Left lung (tissue), 10 donors: ENCODE data around the gene LRRC25. TPM values are rescaled to one million over a fixed set of nuclear protein-coding genes. Genes with fewer than 3 reads are reported as not detected.
"Not testable (repeated sequence)": the region's sequence is repeated elsewhere in the genome, so short reads cannot be mapped to it uniquely, and the experiment has no call there.

Experiments used
- ATAC-seq: fragments of 200-7000 bp; cut with Tn5 transposase; one replicate; pipeline ENCODE4 v1.9.1; 2020; ENCODE audit warnings: moderate library complexity
- DNase-seq, 4 donors: peaks; one replicate each; pipeline ENCODE4 v3.0.0-alpha.2; 2013 to 2020
- H3K27ac ChIP-seq, 2 donors: fragments of 200-600 bp; sonication (generic) in 1 of 2; one replicate each; pipeline versions ENCODE4 v1.5.0 to v1.8.0; 2020 to 2021
- H3K27me3 ChIP-seq, 2 donors: fragments of 200-600 bp; sonication (generic) in 1 of 2; one replicate each; pipeline versions ENCODE4 v1.5.0 to v1.8.0; 2020 to 2021
- H3K36me3 ChIP-seq, 2 donors: fragments of 200-600 bp; sonication (generic) in 1 of 2; one replicate each; pipeline versions ENCODE4 v1.5.0 to v1.8.0; 2020 to 2021
- H3K4me1 ChIP-seq, 2 donors: fragments of 200-600 bp; one replicate each; pipeline ENCODE4 v1.8.0; 2021
- H3K4me3 ChIP-seq, 2 donors: fragments of 200-600 bp; sonication (generic) in 1 of 2; one replicate each; pipeline versions ENCODE4 v1.5.0 to v1.8.0; 2020 to 2021; ENCODE audit warnings: mild to moderate bottlenecking in 1 of 2
- H3K9me3 ChIP-seq, 2 donors: fragments of 200-600 bp; sonication (generic) in 1 of 2; one replicate each; pipeline versions ENCODE4 v1.5.0 to v1.8.0; 2020 to 2021
- CTCF ChIP-seq, 2 donors: fragments of 200-600 bp; sonication (generic) in 1 of 2; IDR thresholded peaks; one replicate each; pipeline versions ENCODE4 v1.5.0 to v1.8.0; 2021; ENCODE audit warnings: antibody characterized with exemption in 2 of 2
- intact Hi-C, 2 donors: fragments of 100-400 bp; cut with DNase I; formaldehyde crosslinking; loops; one replicate each; pipeline versions ENCODE4 v1.11.2 to v1.14.2; 2022
- polyA plus RNA-seq, 6 donors: library from polyadenylated mRNA; unstranded; fragments of 120-200 nt; gene quantifications; one replicate each; pipeline ENCODE4 v1.2.1, GENCODE V29; 2013; ENCODE audit not compliant: insufficient read length in 6 of 6
- total RNA-seq, 2 donors: library from RNA; stranded (reverse); fragmentation: NEBNext Ultra II Directional; extraction: Animal tissue kit (Norgen Biotek cat#: 25700); gene quantifications; one replicate each; pipeline ENCODE4 v1.2.1, GENCODE V29; 2021
- donor health status: DM: no; HTN: yes; CAD: no.
- donor health status: DM: no; HTN: no; CAD: no.

The LRRC25 gene
- total and polyA plus RNA-seq, 8 donors = 1.3 to 53.7 (median 1.6) TPM

GRCh38 chr19:18408053-18408476, 10.6 kb upstream of the LRRC25 start:
- intact Hi-C loops = loop anchor here (5.0 to 10.0 kb wide), 2 partner anchors 61 to 63 kb away; partner anchors contain the start of gene PGPEP1 (in 1 of the 2)
- peak; percentile 78 for ATAC-seq

GRCh38 chr19:18406749-18407148, 9.3 kb upstream of the LRRC25 start:
- TF ChIP-seq CTCF (IDR thresholded peaks at IDR 0.05) = no peak
- H3K27me3 ChIP-seq = no peaks in the 10 kb centered on the region
- no peak overlapping the region for H3K4me3 ChIP-seq
- no peak for DNase-seq
- H3K4me1 ChIP-seq = peaks cover 0 to 36% of the 10 kb centered on the region in 2 donors
- intact Hi-C loops = loop anchor here (5.0 to 10.0 kb wide), 2 partner anchors 59 to 62 kb away; partner anchors contain the start of gene PGPEP1 (in 1 of the 2)
- no peak for ATAC-seq
- H3K27ac ChIP-seq = no peak overlapping the region
- no peaks in the 10 kb centered on the region for H3K36me3 ChIP-seq
- no peaks in the 10 kb centered on the region for H3K9me3 ChIP-seq

More at GRCh38 chr19:18408053-18408476, 10.6 kb upstream of the LRRC25 start:
- Histone ChIP-seq H3K36me3 (no peaks in the 10 kb centered on the region), H3K27ac (no peak overlapping the region), H3K4me3 (no peak overlapping the region), H3K9me3 (no peaks in the 10 kb centered on the region), H3K4me1 (peaks cover 0 to 26% of the 10 kb centered on the region in 2 donors), H3K27me3 (no peaks in the 10 kb centered on the region)
- peak in 1 of 4 donors; percentile 89 for DNase-seq
- peak; percentile 41 to 63 for TF ChIP-seq CTCF (IDR thresholded peaks at IDR 0.05)

DNA sequence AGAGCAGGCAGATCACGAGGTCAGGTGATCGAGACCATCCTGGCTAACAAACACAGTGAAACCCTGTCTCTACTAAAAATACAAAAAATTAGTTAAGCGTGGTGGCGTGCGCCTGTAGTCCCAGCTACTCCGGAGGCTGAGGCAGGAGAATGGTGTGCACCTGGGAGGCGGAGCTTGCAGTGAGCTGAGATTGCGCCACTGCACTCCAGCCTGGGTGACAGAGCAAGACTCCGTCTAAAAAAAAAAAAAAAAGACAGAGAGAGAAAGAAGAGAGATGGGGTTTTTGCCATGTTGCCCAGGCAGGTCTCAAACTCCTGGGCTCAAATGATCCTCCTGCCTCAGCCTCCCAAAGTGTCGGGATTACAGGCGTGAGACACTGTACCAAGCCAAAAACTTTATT, 8.3 kb upstream of the LRRC25 start:
- ATAC-seq, H3K9me3 ChIP-seq, H3K4me3 ChIP-seq, DNase-seq, H3K27ac ChIP-seq, H3K36me3 ChIP-seq, H3K27me3 ChIP-seq: not testable (repeated sequence)
- intact Hi-C loops = loop anchor here (5.0 to 10.0 kb wide), 2 partner anchors 58 to 61 kb away; partner anchors contain the start of gene PGPEP1 (in 1 of the 2)
- H3K4me1 ChIP-seq = peaks cover 0 to 45% of the 10 kb centered on the region in 2 donors

DNA sequence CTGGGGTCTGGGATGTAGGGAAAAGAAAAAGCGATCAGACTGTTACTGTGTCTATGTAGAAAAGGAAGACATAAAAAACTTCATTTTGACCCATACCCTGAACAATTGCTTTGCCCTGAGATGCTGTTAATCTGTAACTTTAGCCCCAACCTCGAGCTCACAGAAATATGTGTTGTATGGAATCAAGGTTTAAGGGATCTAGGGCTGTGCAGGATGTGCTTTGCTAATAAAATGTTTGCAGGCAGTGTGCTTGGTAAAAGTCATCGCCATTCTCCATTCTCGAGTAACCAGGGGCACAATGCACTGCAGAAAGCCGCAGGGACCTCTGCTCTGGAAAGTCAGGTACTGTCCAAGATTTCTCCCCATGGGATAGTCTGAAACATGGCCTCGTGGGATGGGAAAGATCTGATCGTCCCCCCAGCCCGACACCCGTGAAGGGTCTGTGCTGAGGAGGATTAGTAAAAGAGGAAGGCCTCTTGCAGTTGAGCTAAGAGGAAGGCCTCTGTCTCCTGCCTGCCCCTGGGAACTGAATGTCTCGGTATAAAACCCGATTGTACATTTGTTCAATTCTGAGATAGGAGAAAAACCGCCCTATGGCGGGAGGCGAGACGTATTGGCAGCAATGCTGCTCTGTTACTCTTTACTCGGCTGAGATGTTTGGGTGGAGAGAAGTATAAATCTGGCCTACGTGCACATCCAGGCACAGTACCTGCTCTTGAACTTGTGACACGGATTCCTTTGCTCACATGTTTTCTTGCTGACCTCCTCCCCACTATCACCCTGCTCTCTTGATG, 5.2 kb upstream of the LRRC25 start:
- H3K27me3 ChIP-seq, H3K4me3 ChIP-seq, H3K36me3 ChIP-seq, H3K9me3 ChIP-seq, ATAC-seq, DNase-seq: not testable (repeated sequence)
- Histone ChIP-seq H3K27ac (peak overlapping the region in 1 of 2 donors; percentile 69), H3K4me1 (peaks cover 0 to 61% of the 10 kb centered on the region in 2 donors)
- intact Hi-C loops = loop anchor here in 1 of 2 donors (10.0 kb wide), 1 partner anchor 58 kb away; the partner anchor contains the start of gene PGPEP1

- intact Hi-C loops = loop anchor here in 1 of 2 donors (10.0 kb wide), 1 partner anchor 57 kb away; the partner anchor contains the start of gene PGPEP1
- peak; percentile 78 for ATAC-seq
Measured at GRCh38 chr19:18401580-18402112, 4.2 kb upstream of the LRRC25 start.

More at GRCh38 chr19:18401580-18402112, 4.2 kb upstream of the LRRC25 start:
- peak in 2 of 4 donors; percentile 76 to 88 for DNase-seq
- H3K4me1 ChIP-seq = peaks cover 0 to 69% of the 10 kb centered on the region in 2 donors
- no peak overlapping the region for H3K4me3 ChIP-seq
- no peaks in the 10 kb centered on the region for H3K9me3 ChIP-seq
- no peaks in the 10 kb centered on the region for H3K36me3 ChIP-seq
- H3K27me3 ChIP-seq = peaks cover 0 to 13% of the 10 kb centered on the region in 2 donors
- peak overlapping the region in 1 of 2 donors; percentile 69 for H3K27ac ChIP-seq
- peak in 1 of 2 donors; percentile 21 for TF ChIP-seq CTCF (IDR thresholded peaks at IDR 0.05)
